Adrenal gland (tissue), 12 donors: ENCODE measurements around the gene CPNE8. TPM values are rescaled to one million over a fixed set of nuclear protein-coding genes. Genes with fewer than 3 reads are reported as not detected.

Source experiments
- DNase-seq, 7 donors: peaks; one replicate each; pipeline ENCODE4 v3.0.0-alpha.2; 2019 to 2020
- H3K27ac ChIP-seq, 5 donors: fragments of 200-600 bp; sonication (generic) in 4 of 5; 1 replicate in 3 of 5; 2 replicates in 2 of 5; pipeline versions ENCODE4 v1.5.1 to v1.8.0; 2016 to 2020; ENCODE audit warnings: mild to moderate bottlenecking in 1 of 5
- H3K27me3 ChIP-seq: fragments of 200-600 bp; 2 replicates; pipeline ENCODE4 v1.8.0; 2021
- H3K36me3 ChIP-seq, 2 donors: fragments of 200-600 bp; replicated peaks in 1 of 2; 1 replicate in 1 of 2; 2 replicates in 1 of 2; pipeline versions ENCODE4 v1.5.1 to v1.8.0; 2018 to 2022
- H3K4me1 ChIP-seq, 2 donors: fragments of 200-600 bp; replicated peaks in 1 of 2; 1 replicate in 1 of 2; 2 replicates in 1 of 2; pipeline versions ENCODE4 v1.5.1 to v1.8.0; 2018 to 2021
- H3K4me3 ChIP-seq, 4 donors: fragments of 200-600 bp; sonication (generic) in 3 of 4; one replicate each; pipeline ENCODE4 v1.5.1; 2016 to 2018
- H3K9me3 ChIP-seq, 3 donors: fragments of 200-600 bp; sonication (generic) in 1 of 3; replicated peaks in 1 of 3; 1 replicate in 2 of 3; 2 replicates in 1 of 3; pipeline versions ENCODE4 v1.5.1 to v1.8.0; 2016 to 2021
- CTCF ChIP-seq, 6 experiments: fragments of 450-650 bp in 4 of 6; fragments of 200-600 bp in 2 of 6; sonication (generic) in 1 of 6; IDR thresholded peaks; 1 replicate in 5 of 6; 2 replicates in 1 of 6; pipeline versions ENCODE4 v1.5.1 to v1.8.0; 2016 to 2021; ENCODE audit warnings: antibody characterized with exemption in 6 of 6, mild to moderate bottlenecking in 2 of 6, moderate library complexity in 1 of 6
- POLR2A ChIP-seq, 2 donors: fragments of 450-650 bp; IDR thresholded peaks; one replicate each; pipeline ENCODE4 v1.6.1; 2017; ENCODE audit warnings: antibody characterized with exemption in 2 of 2, mild to moderate bottlenecking in 2 of 2, moderate library complexity in 1 of 2
- WGBS, 4 donors: extraction: QIAGEN DNeasy Blood & Tissue Kit in 2 of 4; methylation state at CpG; one replicate each; pipeline versions ENCODE4 v1.1.5 to v1.1.7; 2013 to 2017; 5-methylcytosine and 5-hydroxymethylcytosine counted together
- intact Hi-C, 2 donors: fragments of 100-400 bp; cut with DNase I; formaldehyde crosslinking; loops; one replicate each; pipeline versions ENCODE4 v1.14.1 to v1.15.0; 2022 to 2023
- polyA plus RNA-seq, 3 donors: library from polyadenylated mRNA; stranded (reverse); fragments of 200-250 nt in 2 of 3; fragments of 350-450 nt in 1 of 3; fragmentation: Illumina TruSeq in 1 of 3; extraction: RNeasy Lipid Tissue Mini Kit (QIAGEN cat#74804) in 1 of 3; gene quantifications; one replicate each; pipeline ENCODE4 v1.2.3, GENCODE V29; 2013 to 2014
- total RNA-seq, 9 donors: library from RNA; depleted of rRNA in 4 of 9; stranded (reverse); fragments of >200 nt in 4 of 9; fragments of 120-200 nt in 1 of 9; fragmentation: NEBNext Ultra II Directional in 1 of 9; extraction: Animal tissue kit (Norgen Biotek cat#: 25700) in 1 of 9; gene quantifications; one replicate each; pipeline versions ENCODE4 v1.1.0 to v1.2.4, GENCODE V29; 2013 to 2023
- donor health status: healthy with polysubstance abuse.
- donor health status: Bipolar disorder and iron deficiency.
- donor health status: DM: yes; HTN: yes; CAD: no.
- donor health status: DM: no; HTN: no; CAD: no.
- donor health status: DM: no; HTN: no; CAD: no.
- donor health status: DM: yes; HTN: yes; CAD: no.

Gene CPNE8
- total and polyA plus RNA-seq, 12 donors = 5.8 to 36.3 (median 17.4) TPM

GRCh38 chr12:38697289-38697688 is 208.1 kb downstream of the CPNE8 start:
- intact Hi-C loops = no loop called here
- 91 to 100% (median 94%) methylated on average over 1 of the region's 1 CpG for WGBS, 4 donors
- H3K4me3 ChIP-seq = no peak overlapping the region

GRCh38 chr12:38695057-38695456 is 210.3 kb downstream of the CPNE8 start:
- intact Hi-C loops = no loop called here
- WGBS, 4 donors = 78 to 86% (median 82%) methylated on average over 3 of the region's 3 CpGs
- no peak for TF ChIP-seq CTCF (IDR thresholded peaks at IDR 0.05)
- TF ChIP-seq POLR2A (IDR thresholded peaks at IDR 0.05) = no peak

More at GRCh38 chr12:38697289-38697688, 208.1 kb downstream of the CPNE8 start:
- no peaks in the 10 kb centered on the region for H3K36me3 ChIP-seq
- TF ChIP-seq CTCF (IDR thresholded peaks at IDR 0.05) (no peak), POLR2A (IDR thresholded peaks at IDR 0.05) (no peak)
- no peaks in the 10 kb centered on the region for H3K4me1 ChIP-seq
- no peaks in the 10 kb centered on the region for H3K9me3 ChIP-seq
- DNase-seq = no peak
- H3K27ac ChIP-seq = no peak overlapping the region
- H3K27me3 ChIP-seq = no peaks in the 10 kb centered on the region

GRCh38 chr12:38691164-38691563 is 214.2 kb downstream of the CPNE8 start:
- Histone ChIP-seq H3K9me3 (no peaks in the 10 kb centered on the region), H3K27me3 (no peaks in the 10 kb centered on the region), H3K4me3 (no peak overlapping the region), H3K4me1 (no peaks in the 10 kb centered on the region), H3K36me3 (no peaks in the 10 kb centered on the region), H3K27ac (no peak overlapping the region)
- TF ChIP-seq CTCF (IDR thresholded peaks at IDR 0.05) (no peak), POLR2A (IDR thresholded peaks at IDR 0.05) (no peak)
- no peak for DNase-seq
- 72 to 88% (median 80%) methylated on average over 2 of the region's 2 CpGs for WGBS, 4 donors
- intact Hi-C loops = no loop called here

More at GRCh38 chr12:38695057-38695456, 210.3 kb downstream of the CPNE8 start:
- Histone ChIP-seq H3K36me3 (no peaks in the 10 kb centered on the region), H3K27ac (no peak overlapping the region), H3K9me3 (no peaks in the 10 kb centered on the region), H3K4me3 (no peak overlapping the region), H3K4me1 (no peaks in the 10 kb centered on the region), H3K27me3 (no peaks in the 10 kb centered on the region)
- DNase-seq = no peak

- intact Hi-C loops = no loop called here
- no peak for TF ChIP-seq CTCF (IDR thresholded peaks at IDR 0.05)
- Histone ChIP-seq H3K4me1 (no peaks in the 10 kb centered on the region), H3K9me3 (no peaks in the 10 kb centered on the region), H3K27me3 (no peaks in the 10 kb centered on the region), H3K4me3 (no peak overlapping the region), H3K36me3 (no peaks in the 10 kb centered on the region), H3K27ac (no peak overlapping the region)
- DNase-seq = no peak
These were observed 214.7 kb downstream of the CPNE8 start for GRCh38 chr12:38690646-38691045.
